Measurements from ENCODE around the gene PRND.
"Not testable (repeated sequence)": the region's sequence is repeated elsewhere in the genome, so short reads cannot be mapped to it uniquely, and the experiment has no call there.

Gene PRND

GRCh38 chr20:4717816-4718570, 3.7 kb upstream of the PRND start:
- TF ChIP-seq, protein P1, sequence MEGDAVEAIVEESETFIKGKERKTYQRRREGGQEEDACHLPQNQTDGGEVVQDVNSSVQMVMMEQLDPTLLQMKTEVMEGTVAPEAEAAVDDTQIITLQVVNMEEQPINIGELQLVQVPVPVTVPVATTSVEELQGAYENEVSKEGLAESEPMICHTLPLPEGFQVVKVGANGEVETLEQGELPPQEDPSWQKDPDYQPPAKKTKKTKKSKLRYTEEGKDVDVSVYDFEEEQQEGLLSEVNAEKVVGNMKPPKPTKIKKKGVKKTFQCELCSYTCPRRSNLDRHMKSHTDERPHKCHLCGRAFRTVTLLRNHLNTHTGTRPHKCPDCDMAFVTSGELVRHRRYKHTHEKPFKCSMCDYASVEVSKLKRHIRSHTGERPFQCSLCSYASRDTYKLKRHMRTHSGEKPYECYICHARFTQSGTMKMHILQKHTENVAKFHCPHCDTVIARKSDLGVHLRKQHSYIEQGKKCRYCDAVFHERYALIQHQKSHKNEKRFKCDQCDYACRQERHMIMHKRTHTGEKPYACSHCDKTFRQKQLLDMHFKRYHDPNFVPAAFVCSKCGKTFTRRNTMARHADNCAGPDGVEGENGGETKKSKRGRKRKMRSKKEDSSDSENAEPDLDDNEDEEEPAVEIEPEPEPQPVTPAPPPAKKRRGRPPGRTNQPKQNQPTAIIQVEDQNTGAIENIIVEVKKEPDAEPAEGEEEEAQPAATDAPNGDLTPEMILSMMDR (IDR thresholded peaks at IDR 0.05; ENCODE audit: borderline replicate concordance, insufficient read depth, low read depth, low read length) = no peak

GRCh38 chr20:4719190-4719589, 2.5 kb upstream of the PRND start:
- no peak overlapping the region for H3K4me3 ChIP-seq (ENCODE audit: low read depth, low read length)
- TF ChIP-seq, protein P1 (IDR thresholded peaks at IDR 0.05; ENCODE audit: borderline replicate concordance, insufficient read depth, low read depth, low read length) = no peak

More at GRCh38 chr20:4717816-4718570, 3.7 kb upstream of the PRND start:
- no peak overlapping the region for H3K4me3 ChIP-seq (ENCODE audit: low read depth, low read length)

DNA sequence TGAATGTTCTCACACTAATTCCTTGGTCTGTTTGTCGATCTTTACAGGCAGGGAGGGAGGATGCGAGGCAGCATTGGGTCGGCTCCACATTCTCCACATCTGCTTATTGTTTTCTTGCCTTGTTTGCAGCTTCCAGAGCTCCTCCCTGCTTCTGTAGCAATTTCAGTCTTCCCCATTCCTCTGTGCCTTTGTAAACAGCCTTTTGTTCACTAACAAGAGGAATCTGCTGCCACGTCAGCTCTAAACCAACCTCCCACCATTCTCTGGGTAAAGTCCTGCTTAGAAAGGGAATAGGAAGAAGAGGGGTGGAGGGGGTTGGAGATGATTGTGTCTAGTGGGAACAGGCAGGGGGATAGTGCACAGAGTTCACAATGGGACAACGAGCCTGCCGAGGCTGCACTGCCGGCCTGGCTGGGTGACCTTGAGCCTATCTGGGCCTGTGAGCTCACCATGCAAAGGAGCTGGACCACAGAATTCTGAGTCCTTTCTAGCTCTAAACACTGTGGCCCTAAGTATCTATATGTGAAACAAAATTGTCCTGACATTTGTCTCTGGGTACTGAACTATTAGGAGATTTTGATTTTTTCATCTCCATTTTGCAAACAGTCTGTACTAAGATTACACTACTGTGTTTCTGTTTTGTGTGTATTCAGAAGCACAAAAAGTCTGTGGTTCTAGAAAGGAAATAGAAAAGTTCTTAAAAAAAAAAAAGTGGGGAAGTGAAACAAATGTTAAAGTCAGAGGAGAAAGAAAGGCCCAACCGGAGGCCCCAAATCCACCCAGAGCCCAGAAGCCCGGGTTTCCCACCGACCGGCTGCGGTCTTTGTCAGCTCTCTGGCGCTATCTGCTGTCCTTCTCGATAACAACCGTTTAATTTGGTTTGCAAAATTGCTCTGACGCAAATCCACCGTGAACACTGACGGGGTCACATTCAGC, 1.4 kb upstream of the PRND start:
- no peak overlapping the region for H3K4me3 ChIP-seq (ENCODE audit: low read depth, low read length)
- TF ChIP-seq, protein P1 (IDR thresholded peaks at IDR 0.05; ENCODE audit: borderline replicate concordance, insufficient read depth, low read depth, low read length) = peak; percentile 62

- TF ChIP-seq, protein P1 (IDR thresholded peaks at IDR 0.05; ENCODE audit: borderline replicate concordance, insufficient read depth, low read depth, low read length) = no peak
Observed at GRCh38 chr20:4720977-4721349, 746 bp upstream of the PRND start.

GRCh38 chr20:4722571-4722970, 862 bp downstream of the PRND start:
- TF ChIP-seq, protein P1 (IDR thresholded peaks at IDR 0.05; ENCODE audit: borderline replicate concordance, insufficient read depth, low read depth, low read length) = no peak
- no peak overlapping the region for H3K4me3 ChIP-seq (ENCODE audit: low read depth, low read length)

More at GRCh38 chr20:4720977-4721349, 746 bp upstream of the PRND start:
- no peak overlapping the region for H3K4me3 ChIP-seq (ENCODE audit: low read depth, low read length)

GRCh38 chr20:4722993-4723392, 1.3 kb downstream of the PRND start:
- TF ChIP-seq, protein P1 (IDR thresholded peaks at IDR 0.05; ENCODE audit: borderline replicate concordance, insufficient read depth, low read depth, low read length) = no peak
- H3K4me3 ChIP-seq (ENCODE audit: low read depth, low read length) = no peak overlapping the region

GRCh38 chr20:4723553-4723952, 1.8 kb downstream of the PRND start:
- H3K4me3 ChIP-seq (ENCODE audit: low read depth, low read length) = not testable (repeated sequence)
